IPS-NIHi11 (cell line): ENCODE results near the gene UGT3A1.
"Not testable (repeated sequence)": the region's sequence is repeated elsewhere in the genome, so short reads cannot be mapped to it uniquely, and the experiment has no call there.

ENCODE experiments used
- DNase-seq: peaks from one replicate; pipeline ENCODE4 v3.0.0; 2012; ENCODE audit warnings: mixed read lengths, low spot score

UGT3A1 gene

GRCh38 chr5:35988529-35988928 lies 2.7 kb downstream of the UGT3A1 start:
- no peak for DNase-seq

GRCh38 chr5:35987776-35988175 lies 3.4 kb downstream of the UGT3A1 start:
- DNase-seq: no peak

- no peak for DNase-seq
These were observed 11.5 kb downstream of the UGT3A1 start for GRCh38 chr5:35979715-35980114.

- DNase-seq: not testable (repeated sequence)
These were observed 14.3 kb downstream of the UGT3A1 start for GRCh38 chr5:35976859-35977258.

GRCh38 chr5:35974570-35974969 lies 16.6 kb downstream of the UGT3A1 start:
- no peak for DNase-seq

- no peak for DNase-seq
These were observed 19.3 kb downstream of the UGT3A1 start for GRCh38 chr5:35971878-35972210.

GRCh38 chr5:35971186-35971877 lies 19.9 kb downstream of the UGT3A1 start:
- DNase-seq: no peak

- DNase-seq: peak; percentile 32
These were observed 27.8 kb downstream of the UGT3A1 start for GRCh38 chr5:35963381-35963843.

GRCh38 chr5:35960328-35960727 lies 30.9 kb downstream of the UGT3A1 start:
- DNase-seq: no peak

GRCh38 chr5:35956429-35956828 lies 34.8 kb downstream of the UGT3A1 start:
- no peak for DNase-seq

- DNase-seq: peak; percentile 18
These were observed 37.0 kb downstream of the UGT3A1 start for GRCh38 chr5:35954175-35954574.

GRCh38 chr5:35947085-35947484 lies 44.1 kb downstream of the UGT3A1 start:
- no peak for DNase-seq

- DNase-seq: no peak
These were observed 51.6 kb downstream of the UGT3A1 start for GRCh38 chr5:35939639-35940038.

- DNase-seq: peak; percentile 89
These were observed 52.5 kb downstream of the UGT3A1 start, which contains the start of gene CAPSL for GRCh38 chr5:35938568-35939227. CAPSL (minus strand) TSS chr5:35938622; CDS start chr5:35921120, 17,502 bp downstream.

GRCh38 chr5:35926389-35927051 lies 64.7 kb downstream of the UGT3A1 start:
- DNase-seq: peak; percentile 78

GRCh38 chr5:35924950-35925722 lies 66.1 kb downstream of the UGT3A1 start:
- peak; percentile 70 for DNase-seq

- no peak for DNase-seq
These were observed 66.9 kb downstream of the UGT3A1 start for GRCh38 chr5:35924122-35924949.

- DNase-seq: no peak
These were observed 68.7 kb downstream of the UGT3A1 start for GRCh38 chr5:35922468-35922867.

- no peak for DNase-seq
These were observed 69.3 kb downstream of the UGT3A1 start for GRCh38 chr5:35921930-35922329.

- DNase-seq: no peak
These were observed 70.3 kb downstream of the UGT3A1 start for GRCh38 chr5:35920890-35921289.

GRCh38 chr5:35919191-35919590 lies 72.0 kb downstream of the UGT3A1 start:
- no peak for DNase-seq
